ENCODE results near the gene CNTN1. TPM values are rescaled to one million over a fixed set of nuclear protein-coding genes. Genes with fewer than 3 reads are reported as not detected.

Gene CNTN1
- total and polyA plus RNA-seq, 2 of the 4 experiments (the other 2 are of a cell fraction), result 0.10 to 0.18 TPM

DNA sequence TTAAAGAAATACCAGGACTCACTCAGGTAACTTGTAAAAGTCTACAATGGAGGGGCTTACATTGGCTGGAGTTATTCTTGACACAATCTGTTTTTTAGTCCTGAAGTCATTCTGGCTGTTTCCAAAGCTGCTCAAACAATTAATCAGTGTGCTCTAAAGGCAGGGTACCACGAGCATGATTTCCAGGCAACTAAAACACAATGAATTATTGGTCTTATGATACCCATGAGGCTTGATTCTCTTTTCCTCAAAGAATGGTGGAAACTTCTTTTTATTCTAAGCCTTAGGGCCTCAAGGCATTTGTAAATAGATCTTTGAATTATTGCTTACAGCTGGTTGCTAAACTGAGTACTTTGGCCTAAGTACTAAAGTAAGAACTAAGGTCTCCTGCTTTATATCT is 296.1 kb downstream of the CNTN1 start:
- no peaks in the 10 kb centered on the region for H3K9me3 ChIP-seq (ENCODE audit: control insufficient read depth, insufficient read depth, low read length)
- no peak overlapping the region for H3K4ac ChIP-seq (ENCODE audit: low read depth, low read length)
- no peaks in the 10 kb centered on the region for H3K79me1 ChIP-seq (ENCODE audit: low read depth in 1 of 2, low read length in 2 of 2)
- H2BK15ac ChIP-seq (ENCODE audit: low read depth, low read length), result no peak overlapping the region
- H2BK120ac ChIP-seq (ENCODE audit: low read depth, low read length), result no peak overlapping the region
- H3K9ac ChIP-seq (ENCODE audit: low read depth, low read length), result no peak overlapping the region
- no peak overlapping the region for H2AK9ac ChIP-seq (replicated peaks; ENCODE audit: low read depth, low read length, poor library complexity)
- no peak overlapping the region for H2AFZ ChIP-seq (replicated peaks; ENCODE audit: low read length, poor library complexity)
- H3K4me2 ChIP-seq (ENCODE audit: low read depth, low read length), result no peak overlapping the region
- ATAC-seq (ENCODE audit: low read depth) (no peak), DNase-seq (no peak)
- H2AK5ac ChIP-seq (ENCODE audit: low read depth, low read length), result no peak overlapping the region
- no peak overlapping the region for H3K56ac ChIP-seq (ENCODE audit: extremely low read depth, insufficient read depth, low read length)
- no peak overlapping the region for H2BK20ac ChIP-seq (ENCODE audit: low read depth, low read length)
- in situ Hi-C loops (cut with MboI; ENCODE audit: low sequenced_read_pairs), result no loop called here
- no peaks in the 10 kb centered on the region for H3K9me1 ChIP-seq (ENCODE audit: insufficient read depth, low read length)
- no peaks in the 10 kb centered on the region for H3K27me3 ChIP-seq (ENCODE audit: control insufficient read depth, insufficient read depth, low read length)
- no peak overlapping the region for H3K14ac ChIP-seq (replicated peaks; ENCODE audit: low read depth, low read length)
- intact Hi-C loops (cut with micrococcal nuclease), result no loop called here
- no peaks in the 10 kb centered on the region for H4K20me1 ChIP-seq (ENCODE audit: insufficient read depth, low read length)
- H3K4me1 ChIP-seq (ENCODE audit: control insufficient read depth, insufficient read depth, low read length), result no peaks in the 10 kb centered on the region
- no peak for TF ChIP-seq CHD1 (IDR thresholded peaks at IDR 0.05; ENCODE audit: low read depth, low read length)
- TF ChIP-seq, protein P1, sequence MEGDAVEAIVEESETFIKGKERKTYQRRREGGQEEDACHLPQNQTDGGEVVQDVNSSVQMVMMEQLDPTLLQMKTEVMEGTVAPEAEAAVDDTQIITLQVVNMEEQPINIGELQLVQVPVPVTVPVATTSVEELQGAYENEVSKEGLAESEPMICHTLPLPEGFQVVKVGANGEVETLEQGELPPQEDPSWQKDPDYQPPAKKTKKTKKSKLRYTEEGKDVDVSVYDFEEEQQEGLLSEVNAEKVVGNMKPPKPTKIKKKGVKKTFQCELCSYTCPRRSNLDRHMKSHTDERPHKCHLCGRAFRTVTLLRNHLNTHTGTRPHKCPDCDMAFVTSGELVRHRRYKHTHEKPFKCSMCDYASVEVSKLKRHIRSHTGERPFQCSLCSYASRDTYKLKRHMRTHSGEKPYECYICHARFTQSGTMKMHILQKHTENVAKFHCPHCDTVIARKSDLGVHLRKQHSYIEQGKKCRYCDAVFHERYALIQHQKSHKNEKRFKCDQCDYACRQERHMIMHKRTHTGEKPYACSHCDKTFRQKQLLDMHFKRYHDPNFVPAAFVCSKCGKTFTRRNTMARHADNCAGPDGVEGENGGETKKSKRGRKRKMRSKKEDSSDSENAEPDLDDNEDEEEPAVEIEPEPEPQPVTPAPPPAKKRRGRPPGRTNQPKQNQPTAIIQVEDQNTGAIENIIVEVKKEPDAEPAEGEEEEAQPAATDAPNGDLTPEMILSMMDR (conservative IDR thresholded peaks at IDR 0.05; ENCODE audit: low read depth, low read length), result no peak
- TF ChIP-seq SMC3 (IDR thresholded peaks at IDR 0.05; ENCODE audit: low read depth, low read length), result no peak
- no peak for TF ChIP-seq MAFK (IDR thresholded peaks at IDR 0.05; ENCODE audit: low read depth, low read length)
- TF ChIP-seq, protein P2, sequence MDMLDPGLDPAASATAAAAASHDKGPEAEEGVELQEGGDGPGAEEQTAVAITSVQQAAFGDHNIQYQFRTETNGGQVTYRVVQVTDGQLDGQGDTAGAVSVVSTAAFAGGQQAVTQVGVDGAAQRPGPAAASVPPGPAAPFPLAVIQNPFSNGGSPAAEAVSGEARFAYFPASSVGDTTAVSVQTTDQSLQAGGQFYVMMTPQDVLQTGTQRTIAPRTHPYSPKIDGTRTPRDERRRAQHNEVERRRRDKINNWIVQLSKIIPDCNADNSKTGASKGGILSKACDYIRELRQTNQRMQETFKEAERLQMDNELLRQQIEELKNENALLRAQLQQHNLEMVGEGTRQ (IDR thresholded peaks at IDR 0.05; ENCODE audit: low read depth, low read length), result no peak
- TF ChIP-seq FOS (IDR thresholded peaks at IDR 0.05; ENCODE audit: low read depth, low read length), result no peak
- no peak for TF ChIP-seq BHLHE40 (IDR thresholded peaks at IDR 0.05; ENCODE audit: low read depth, low read length)
- TF ChIP-seq NFE2L2 (IDR thresholded peaks at IDR 0.05; ENCODE audit: low read depth, low read length), result no peak
- no peak for TF ChIP-seq CEBPB (IDR thresholded peaks at IDR 0.05; ENCODE audit: low read depth, low read length)
- TF ChIP-seq RCOR1 (IDR thresholded peaks at IDR 0.05; ENCODE audit: insufficient replicate concordance, low read length), result no peak
- no peak for TF ChIP-seq MAZ (IDR thresholded peaks at IDR 0.05; ENCODE audit: borderline replicate concordance, low read depth, low read length)
- no peak for TF ChIP-seq ELK1 (IDR thresholded peaks at IDR 0.05; ENCODE audit: borderline replicate concordance, low read depth, low read length)
- no peak for TF ChIP-seq POLR2A (IDR thresholded peaks at IDR 0.05; ENCODE audit: low read depth, low read length)
- no peak for TF ChIP-seq RFX5 (IDR thresholded peaks at IDR 0.05; ENCODE audit: low read depth, low read length)
- TF ChIP-seq MXI1 (IDR thresholded peaks at IDR 0.05; ENCODE audit: borderline replicate concordance, low read depth, low read length), result no peak
- no peak for TF ChIP-seq RAD21 (IDR thresholded peaks at IDR 0.05; ENCODE audit: low read length)
- H3K18ac ChIP-seq (ENCODE audit: low read depth, low read length), result no peak overlapping the region
- H3K36me3 ChIP-seq (ENCODE audit: control insufficient read depth, insufficient read depth, low read length), result no peaks in the 10 kb centered on the region
- dilution Hi-C loops (cut with HindIII; ENCODE audit: low sequenced_read_pairs, unreplicated experiment), result no loop called here
- H3K4me3 ChIP-seq (ENCODE audit: insufficient read depth, low read depth, low read length), result no peak overlapping the region
- ChIA-PET CTCF (no interaction called here), POLR2A (ENCODE audit: unreplicated experiment) (no interaction called here)
- no TSS peak for BruUV-seq (replicated peaks)
- WGBS, 2 experiments (ENCODE audit: extremely low coverage in 2 of 2, insufficient read length in 1 of 2), result no CpG with 5 or more reads among the region's 1 CpG
- H2BK5ac ChIP-seq (ENCODE audit: low read depth, low read length, poor library complexity, severe bottlenecking), result no peak overlapping the region
- no peak overlapping the region for H4K5ac ChIP-seq (ENCODE audit: low read depth, low read length)
- no peak overlapping the region for H3K27ac ChIP-seq (ENCODE audit: insufficient read depth, low read length)
- no peak overlapping the region for H4K91ac ChIP-seq (ENCODE audit: insufficient read depth, low read depth, low read length)
- no peak overlapping the region for H3K23ac ChIP-seq (ENCODE audit: low read depth, low read length)
- H4K8ac ChIP-seq (ENCODE audit: low read depth in 2 of 2, low read length in 2 of 2), result no peak overlapping the region

Data from IMR-90 (cell line).